OCI-LY3 (cell line): ENCODE measurements around the gene NLGN1.

ENCODE experiments used
- CTCF ChIP-seq: fragments of 200-600, 300-600 bp; sonication (generic); IDR thresholded peaks from 2 replicates; pipeline ENCODE4 v1.5.1; 2014; ENCODE audit warnings: antibody characterized with exemption, low read length, low read depth
- EZH2phosphoT487 ChIP-seq: fragments of 200-600 bp; shearing (Covaris generic); IDR thresholded peaks from 2 replicates; pipeline ENCODE4 v1.6.1; 2018; ENCODE audit warnings: antibody characterized with exemption, mixed run types, low read depth

DNA sequence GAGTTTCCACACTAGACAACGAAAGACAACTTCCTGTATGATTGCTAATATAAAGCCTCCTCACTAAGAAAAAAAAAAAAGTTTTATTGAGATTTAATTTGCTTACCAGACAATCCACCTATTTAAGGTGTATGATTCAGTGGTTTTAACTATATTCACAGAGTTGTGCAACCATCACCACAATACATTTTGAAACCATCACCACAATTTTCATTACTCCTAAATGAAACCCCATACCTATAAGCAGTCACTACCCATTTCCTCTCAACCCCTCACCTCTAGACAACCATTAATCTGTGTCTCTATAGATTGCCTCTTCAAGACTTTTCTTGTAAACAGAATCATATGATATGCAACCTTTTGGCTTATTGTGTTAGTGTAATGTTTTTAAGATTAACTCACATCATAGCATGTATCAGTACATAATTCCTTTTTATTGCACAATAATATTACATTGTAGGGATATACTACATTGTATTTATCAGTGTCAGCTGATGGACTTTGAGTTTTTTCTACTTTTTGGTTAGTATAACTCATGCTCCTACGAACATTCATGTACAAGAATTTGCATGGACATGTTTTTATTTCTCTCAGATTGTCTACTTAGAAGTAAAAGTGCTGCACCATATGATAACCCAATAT lies 339.7 kb downstream of the NLGN1 start:
- TF ChIP-seq CTCF (no peak), EZH2phosphoT487 (no peak)
